HG03060 (cell line): ENCODE data around the gene GEMIN4.
"Not testable (repeated sequence)": the region's sequence is repeated elsewhere in the genome, so short reads cannot be mapped to it uniquely, and the experiment has no call there.

ENCODE experiments used
- ATAC-seq: cut with Tn5 transposase; IDR thresholded peaks from one replicate; pipeline ENCODE4 v1.9.1; 2021; ENCODE audit warnings: low read depth, moderate number of reproducible peaks; ENCODE audit not compliant: unreplicated experiment

GEMIN4 gene

DNA sequence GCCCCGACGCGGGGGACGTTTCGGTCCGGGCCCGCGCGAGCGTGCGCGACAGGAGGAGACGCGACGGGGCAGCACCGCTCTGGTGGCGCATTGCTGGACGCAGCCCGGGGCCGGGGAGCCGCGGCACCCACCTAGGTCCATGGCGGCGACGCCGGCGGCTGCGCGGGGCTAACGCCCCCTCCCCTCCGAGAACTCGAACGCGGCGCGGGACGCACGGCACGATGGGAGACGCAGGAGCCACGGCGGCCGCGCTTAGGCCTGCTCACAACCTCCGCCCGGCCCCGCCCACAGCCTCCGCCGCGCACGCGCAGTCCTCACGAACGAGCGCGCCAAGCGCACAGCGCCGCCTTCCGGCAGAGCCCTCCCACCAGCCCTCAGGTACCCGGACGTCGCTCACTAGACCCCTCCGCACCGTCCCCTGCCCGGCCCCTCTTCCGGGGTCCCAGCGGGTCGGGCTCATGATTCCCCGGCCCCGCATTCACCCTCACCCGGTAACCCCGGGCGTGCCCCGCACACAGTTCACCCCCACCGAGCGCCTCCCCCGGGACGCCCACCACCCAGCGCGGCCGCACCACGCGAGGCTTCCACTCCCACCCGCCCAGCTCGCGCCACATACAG is at the start of gene GEMIN4:
Gene GEMIN4 (minus strand): TSS at position 263 of the 618 bp plus-strand sequence. CDS start 122 bp downstream, at position 141.
- ATAC-seq = peak; percentile 61

- no peak for ATAC-seq
Measured at GRCh38 chr17:801660-802059, 49.6 kb upstream of the GEMIN4 start.

GRCh38 chr17:800446-801242 is 48.6 kb upstream of the GEMIN4 start:
- ATAC-seq = no peak

DNA sequence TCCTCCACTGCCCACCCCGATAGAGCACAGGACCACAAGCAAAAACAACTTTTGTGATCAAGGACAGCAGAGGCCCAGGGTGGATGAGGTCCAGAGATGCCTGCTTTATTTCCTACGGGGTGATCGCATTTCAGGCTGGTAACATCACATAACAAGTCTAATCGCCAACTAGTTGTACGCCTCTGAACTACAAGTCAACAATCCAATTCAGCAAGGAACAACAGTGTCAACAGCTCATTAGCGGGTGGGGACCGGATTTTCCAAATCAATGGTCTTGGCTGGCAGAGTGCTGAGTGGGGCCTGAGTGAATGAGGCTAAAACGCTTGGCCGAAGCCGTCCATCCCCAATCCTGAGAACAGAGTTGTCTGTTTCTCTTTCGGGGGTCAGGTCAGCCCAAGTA is 47.2 kb upstream of the GEMIN4 start:
- no peak for ATAC-seq

DNA sequence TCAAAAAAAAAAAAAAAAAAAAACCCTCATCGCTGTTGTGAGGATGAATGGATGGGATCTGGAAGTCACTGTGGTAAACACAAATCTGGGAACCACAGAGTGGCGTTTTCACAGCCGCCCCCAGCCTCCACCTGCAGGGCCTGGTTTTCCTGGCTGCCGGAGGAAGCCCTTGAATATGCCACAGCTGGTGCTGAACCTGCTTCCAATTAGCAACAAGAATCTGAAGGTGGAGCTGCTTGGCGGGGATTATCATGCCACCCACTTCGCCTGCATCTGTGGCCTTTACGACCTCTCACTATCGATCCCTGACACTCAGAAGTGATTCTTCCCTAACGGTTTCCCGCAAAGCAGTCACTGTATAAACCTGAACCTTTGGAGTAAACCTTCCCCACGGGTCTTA is 46.2 kb upstream of the GEMIN4 start:
- no peak for ATAC-seq

DNA sequence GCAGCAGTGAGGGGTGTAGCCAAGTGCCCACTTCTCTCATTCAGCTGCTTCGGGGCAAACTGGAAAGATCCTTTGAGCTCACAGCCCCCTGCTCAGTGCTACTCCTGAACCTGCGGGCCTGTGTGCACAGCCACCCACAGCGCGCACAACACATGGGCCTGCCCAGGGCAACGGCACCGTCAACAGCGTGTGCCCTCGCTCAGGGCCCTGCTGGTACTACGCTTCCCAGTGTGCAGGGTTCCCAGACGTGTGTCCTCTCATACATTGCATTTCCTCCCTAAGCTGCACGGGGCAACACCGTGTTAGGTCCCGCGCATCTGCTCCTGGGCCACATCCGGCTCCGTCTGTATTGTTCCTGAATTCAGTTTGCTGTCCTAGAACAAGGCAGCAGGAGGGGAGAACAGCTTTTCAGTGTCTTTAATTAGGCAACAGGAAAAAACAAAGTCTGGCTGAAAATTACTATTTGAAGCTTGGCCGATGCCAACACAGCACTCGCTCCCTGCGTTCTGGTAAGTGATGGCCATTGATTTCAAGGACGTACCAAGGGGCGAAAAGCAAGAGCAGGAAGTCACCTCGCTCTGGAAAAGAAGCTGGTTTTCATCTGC is 45.3 kb upstream of the GEMIN4 start:
- no peak for ATAC-seq

GRCh38 chr17:796609-797008 is 44.5 kb upstream of the GEMIN4 start:
- ATAC-seq = no peak

GRCh38 chr17:795721-796120 is 43.7 kb upstream of the GEMIN4 start:
- ATAC-seq = no peak

DNA sequence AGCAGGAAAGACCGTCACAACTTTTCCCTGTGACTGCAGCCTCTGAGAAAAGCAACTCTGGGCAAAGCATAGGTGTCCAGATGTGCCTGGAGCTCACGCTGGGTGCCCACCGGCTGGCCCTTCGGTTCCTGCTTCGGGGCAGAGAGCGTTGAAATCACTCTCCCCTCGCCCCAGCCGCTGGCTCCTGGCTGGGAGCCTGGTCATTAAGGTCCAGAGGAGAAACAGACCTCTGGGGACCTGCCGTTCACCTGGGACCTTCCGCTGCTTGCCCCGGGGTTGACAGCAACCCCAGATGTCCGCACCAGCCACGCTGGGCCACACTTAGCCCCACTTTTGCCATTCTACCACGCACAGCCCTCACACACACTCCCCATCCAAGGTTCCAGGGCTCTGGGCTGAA is 43.2 kb upstream of the GEMIN4 start:
- ATAC-seq = no peak

DNA sequence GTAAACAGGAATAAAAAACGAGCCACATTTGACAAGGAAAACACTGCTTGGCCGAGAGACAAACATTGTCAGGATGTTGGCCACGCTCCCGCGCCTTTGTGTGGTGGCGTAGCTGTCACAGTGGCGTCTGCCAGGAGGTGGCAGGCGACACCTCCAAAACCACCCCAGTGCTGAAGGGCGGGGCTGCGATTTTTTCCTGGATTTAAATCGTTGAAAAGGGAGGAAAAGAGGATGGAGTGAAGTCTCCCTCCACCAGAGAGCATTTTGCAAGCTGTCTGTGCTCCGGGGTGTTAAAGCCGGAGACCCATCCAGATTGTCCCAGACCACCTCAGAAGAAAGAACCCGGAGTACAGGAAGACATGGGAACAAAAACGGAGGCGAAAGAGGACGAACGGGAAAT is 42.8 kb upstream of the GEMIN4 start:
- ATAC-seq = no peak

GRCh38 chr17:792277-792676 is 40.2 kb upstream of the GEMIN4 start:
- ATAC-seq = no peak

DNA sequence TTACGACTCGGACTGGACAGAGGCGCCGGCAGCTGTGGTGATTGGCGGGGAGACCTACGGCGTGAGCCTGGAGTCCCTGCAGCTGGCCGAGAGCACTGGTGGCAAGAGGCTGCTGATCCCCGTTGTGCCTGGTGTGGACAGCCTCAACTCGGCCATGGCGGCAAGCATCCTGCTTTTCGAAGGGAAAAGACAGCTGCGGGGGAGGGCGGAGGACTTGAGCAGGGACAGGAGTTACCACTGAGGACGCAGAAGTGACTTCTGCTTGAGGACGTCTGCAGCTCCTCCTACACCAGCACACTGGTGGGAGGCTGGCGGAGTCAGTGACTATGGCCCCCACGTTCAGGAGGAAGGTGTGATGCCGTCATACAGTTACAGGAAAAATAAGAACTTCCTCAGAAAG is 39.8 kb upstream of the GEMIN4 start:
- ATAC-seq = no peak

- ATAC-seq = not testable (repeated sequence)
Measured at GRCh38 chr17:790874-791247, 38.8 kb upstream of the GEMIN4 start.

DNA sequence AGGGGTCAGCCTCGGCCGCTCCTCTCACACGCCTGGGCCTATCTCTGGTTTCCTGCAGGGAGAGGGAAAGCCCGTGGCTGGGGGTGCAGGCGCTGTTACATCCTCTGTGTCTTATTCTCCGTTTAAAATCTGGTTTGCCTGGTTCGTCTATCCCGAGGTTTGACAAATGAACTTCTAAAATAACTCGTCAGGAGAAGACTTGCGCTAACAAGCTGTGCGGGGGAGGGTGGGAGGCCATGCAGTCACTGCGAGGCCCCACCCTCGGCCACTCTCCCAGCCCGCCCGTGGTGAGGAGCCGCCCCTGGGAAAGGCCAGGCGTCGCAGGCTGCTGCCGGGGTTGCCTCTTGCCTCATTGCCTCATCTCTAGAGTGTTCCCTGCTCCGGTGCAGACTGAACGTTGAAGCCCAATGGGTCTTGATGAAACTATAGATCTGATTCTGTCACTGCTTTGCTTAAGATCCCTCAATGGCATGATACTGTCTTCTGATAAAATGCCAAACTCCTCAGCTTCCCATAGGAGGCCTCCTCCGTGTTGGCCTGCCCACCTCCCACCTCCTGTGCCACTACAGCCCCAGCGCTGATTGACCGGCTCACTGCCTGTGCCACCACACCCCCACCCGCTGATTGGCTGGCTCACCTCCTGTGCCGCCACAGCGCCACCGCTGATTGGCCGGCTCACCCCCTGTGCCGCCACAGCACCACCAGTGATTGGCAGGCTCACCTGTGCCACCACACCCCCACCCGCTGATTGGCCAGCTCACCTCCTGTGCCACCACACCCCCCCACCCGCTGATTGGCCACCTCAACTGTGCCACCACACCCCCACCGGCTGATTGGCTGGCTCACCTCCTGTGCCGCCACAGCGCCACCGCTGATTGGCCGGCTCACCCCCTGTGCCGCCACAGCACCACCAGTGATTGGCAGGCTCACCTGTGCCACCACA is 38.1 kb upstream of the GEMIN4 start:
- not testable (repeated sequence) for ATAC-seq

DNA sequence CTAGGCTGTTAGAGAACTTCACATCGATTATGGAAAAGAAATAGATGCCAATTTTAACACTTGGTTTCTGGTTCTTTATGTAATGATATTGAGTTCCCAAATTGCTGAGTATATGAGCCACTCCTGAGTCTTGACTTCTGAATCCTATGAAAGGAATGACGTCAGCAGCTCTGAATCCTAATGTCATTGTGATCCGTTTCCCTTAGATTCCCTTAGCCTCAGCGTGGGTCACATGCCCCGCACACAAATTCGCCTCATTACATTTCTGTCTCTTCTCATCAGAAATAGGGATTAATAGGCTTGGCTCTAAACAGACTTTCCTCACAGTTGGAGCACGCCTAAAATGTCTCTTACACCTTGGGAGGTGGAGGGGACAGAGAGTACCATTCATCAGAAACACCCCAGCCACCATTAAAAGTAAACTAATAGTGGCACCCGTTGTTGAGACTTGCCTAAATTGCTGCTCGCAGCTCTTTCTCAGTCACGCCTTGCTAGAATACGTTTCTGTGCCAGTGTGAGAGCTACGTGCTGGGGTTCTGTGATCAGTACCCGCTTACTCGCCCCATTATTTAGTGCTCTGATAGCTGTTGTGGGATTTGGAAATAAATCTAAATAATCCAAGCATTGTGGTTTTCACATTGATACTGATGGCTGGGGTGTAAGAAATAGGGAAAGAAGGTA is 37.2 kb upstream of the GEMIN4 start:
- ATAC-seq = no peak

GRCh38 chr17:788551-788950 is 36.5 kb upstream of the GEMIN4 start:
- no peak for ATAC-seq

- no peak for ATAC-seq
Measured at GRCh38 chr17:787641-788221, 35.7 kb upstream of the GEMIN4 start.

DNA sequence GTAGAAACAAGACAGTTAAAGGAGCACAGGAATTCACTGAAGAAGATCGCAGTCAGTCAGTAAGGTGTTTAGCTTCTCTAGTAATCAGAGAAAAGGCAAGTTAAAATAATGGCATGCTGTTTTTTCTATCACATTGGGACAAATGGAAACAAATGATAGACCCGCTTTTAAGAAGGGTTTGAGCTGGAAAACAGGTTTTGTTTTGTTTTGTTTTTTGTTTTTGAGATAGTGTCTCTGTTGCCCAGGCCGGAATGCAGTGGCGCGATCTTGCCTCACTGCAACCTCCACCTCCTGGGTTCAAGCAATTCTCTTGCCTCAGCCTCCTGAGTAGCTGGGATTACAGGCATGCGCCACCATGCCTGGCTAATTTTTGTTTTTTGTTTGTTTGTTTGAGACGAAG is 33.8 kb upstream of the GEMIN4 start:
- ATAC-seq = not testable (repeated sequence)

- ATAC-seq = no peak
Measured at GRCh38 chr17:784143-784542, 32.1 kb upstream of the GEMIN4 start.
